IMR-90 (cell line): Measurements from ENCODE around the gene FAF1. TPM values are rescaled to one million over a fixed set of nuclear protein-coding genes. Genes with fewer than 3 reads are reported as not detected.

Experiments
- ATAC-seq: fragments of 200-7000 bp; cut with Tn5 transposase; 2 replicates; pipeline ENCODE4 v1.9.1; 2020; ENCODE audit warnings: low read depth, mild to moderate bottlenecking, moderate library complexity
- BruUV-seq: library from RNA; stranded (reverse); fragments of 400-500 nt; replicated peaks from 2 replicates; lab custom pipeline; 2021; lab: Mats Ljungman, UMichigan
- CTCF ChIA-PET: fragments of 300-600 bp; formaldehyde crosslinking; extraction: SDS; loops from one replicate; lab custom pipeline; 2021; ENCODE audit warnings: antibody characterized with exemption; lab: Yijun Ruan, JAX
- POLR2A ChIA-PET: fragments of 300-600 bp; sonication (Branson Sonifier 250); formaldehyde crosslinking; loops from one replicate; lab custom pipeline; 2022; ENCODE audit warnings: antibody characterized with exemption; ENCODE audit not compliant: unreplicated experiment; lab: Charles Lee
- DNase-seq: peaks from one replicate; pipeline ENCODE4 v3.0.0; 2013
- H2AFZ ChIP-seq: replicated peaks from 2 replicates; pipeline ENCODE3; 2013; ENCODE audit warnings: low read length, mild to moderate bottlenecking; ENCODE audit not compliant: poor library complexity
- H2AK5ac ChIP-seq: 2 replicates; pipeline ENCODE4 v1.6.1; 2013; ENCODE audit warnings: low read depth, low read length, inconsistent platforms
- H2AK9ac ChIP-seq: replicated peaks from 2 replicates; pipeline ENCODE3; 2013; ENCODE audit warnings: mild to moderate bottlenecking, low read depth, low read length, moderate library complexity; ENCODE audit not compliant: poor library complexity
- H2BK120ac ChIP-seq: 2 replicates; pipeline ENCODE4 v1.6.1; 2013; ENCODE audit warnings: low read depth, low read length, inconsistent platforms
- H2BK15ac ChIP-seq: 3 replicates; pipeline ENCODE4 v1.6.1; 2013; ENCODE audit warnings: low read depth, low read length, inconsistent platforms
- H2BK20ac ChIP-seq: 2 replicates; pipeline ENCODE4 v1.6.1; 2013; ENCODE audit warnings: low read depth, mild to moderate bottlenecking, inconsistent platforms, low read length, moderate library complexity
- H2BK5ac ChIP-seq: 2 replicates; pipeline ENCODE4 v1.6.1; 2013; ENCODE audit warnings: mild to moderate bottlenecking, low read depth, low read length, inconsistent platforms; ENCODE audit not compliant: poor library complexity, severe bottlenecking
- H3K14ac ChIP-seq: replicated peaks from 2 replicates; pipeline ENCODE4 v1.6.1; 2013; ENCODE audit warnings: low read depth, low read length, inconsistent platforms
- H3K18ac ChIP-seq: 2 replicates; pipeline ENCODE4 v1.6.1; 2013; ENCODE audit warnings: low read depth, low read length, control low read depth
- H3K23ac ChIP-seq: 2 replicates; pipeline ENCODE4 v1.6.1; 2013; ENCODE audit warnings: low read depth, low read length, inconsistent platforms
- H3K27ac ChIP-seq: 2 replicates; pipeline ENCODE4 v1.5.1; 2013; ENCODE audit warnings: mild to moderate bottlenecking, control low read depth, low read length; ENCODE audit not compliant: insufficient read depth
- H3K27me3 ChIP-seq: 2 replicates; pipeline ENCODE4 v1.6.1; 2013; ENCODE audit warnings: low read length; ENCODE audit not compliant: control insufficient read depth, insufficient read depth
- H3K36me3 ChIP-seq: 2 replicates; pipeline ENCODE4 v1.6.1; 2013; ENCODE audit warnings: low read length, mixed read lengths; ENCODE audit not compliant: control insufficient read depth, insufficient read depth
- H3K4ac ChIP-seq: 2 replicates; pipeline ENCODE4 v1.6.1; 2013; ENCODE audit warnings: low read depth, low read length, inconsistent platforms
- H3K4me1 ChIP-seq: 2 replicates; pipeline ENCODE4 v1.6.1; 2013; ENCODE audit warnings: low read length, mixed read lengths; ENCODE audit not compliant: control insufficient read depth, insufficient read depth
- H3K4me2 ChIP-seq: 2 replicates; pipeline ENCODE4 v1.6.1; 2013; ENCODE audit warnings: low read depth, mild to moderate bottlenecking, control low read depth, low read length, moderate library complexity
- H3K4me3 ChIP-seq: 2 replicates; pipeline ENCODE4 v1.5.1; 2013; ENCODE audit warnings: low read depth, mild to moderate bottlenecking, control low read depth, low read length, moderate library complexity; ENCODE audit not compliant: insufficient read depth
- H3K56ac ChIP-seq: 2 replicates; pipeline ENCODE4 v1.6.1; 2013; ENCODE audit warnings: low read length, inconsistent platforms; ENCODE audit not compliant: insufficient read depth; ENCODE audit errors: extremely low read depth
- H3K79me1 ChIP-seq, 2 experiments: 2 replicates each; pipeline ENCODE4 v1.6.1; 2013; ENCODE audit warnings: low read length in 2 of 2, inconsistent platforms in 1 of 2, low read depth in 1 of 2
- H3K9ac ChIP-seq: 2 replicates; pipeline ENCODE4 v1.6.1; 2013; ENCODE audit warnings: low read depth, low read length, control low read depth
- H3K9me1 ChIP-seq: 2 replicates; pipeline ENCODE4 v1.6.1; 2013; ENCODE audit warnings: low read length, inconsistent platforms; ENCODE audit not compliant: insufficient read depth
- H3K9me3 ChIP-seq: 2 replicates; pipeline ENCODE4 v1.6.1; 2013; ENCODE audit warnings: low read length; ENCODE audit not compliant: control insufficient read depth, insufficient read depth
- H4K20me1 ChIP-seq: 2 replicates; pipeline ENCODE4 v1.6.1; 2013; ENCODE audit warnings: low read length, inconsistent platforms; ENCODE audit not compliant: insufficient read depth
- H4K5ac ChIP-seq: 2 replicates; pipeline ENCODE4 v1.6.1; 2013; ENCODE audit warnings: mild to moderate bottlenecking, low read depth, low read length, control low read depth
- H4K8ac ChIP-seq, 2 experiments: 2 replicates each; pipeline ENCODE4 v1.6.1; 2013; ENCODE audit warnings: low read depth in 2 of 2, low read length in 2 of 2, control low read depth in 1 of 2, inconsistent platforms in 1 of 2
- H4K91ac ChIP-seq: 2 replicates; pipeline ENCODE4 v1.6.1; 2013; ENCODE audit warnings: low read depth, low read length, inconsistent platforms; ENCODE audit not compliant: insufficient read depth
- BHLHE40 ChIP-seq: fragments of 150-350 bp; IDR thresholded peaks from 2 replicates; pipeline ENCODE4 v1.6.1; 2016; ENCODE audit warnings: mild to moderate bottlenecking, low read depth, low read length
- MAFK ChIP-seq: IDR thresholded peaks from 2 replicates; pipeline ENCODE4 v1.6.1; 2012; ENCODE audit warnings: low read depth, low read length, improper control_type of control experiment
- RCOR1 ChIP-seq: IDR thresholded peaks from 2 replicates; pipeline ENCODE4 v1.6.1; 2012; ENCODE audit warnings: mild to moderate bottlenecking, low read length, improper control_type of control experiment; ENCODE audit not compliant: insufficient replicate concordance
- SMC3 ChIP-seq: fragments of 150-350 bp; IDR thresholded peaks from 2 replicates; pipeline ENCODE4 v1.6.1; 2016; ENCODE audit warnings: low read depth, mild to moderate bottlenecking, antibody characterized with exemption, low read length, moderate library complexity
- WGBS, 2 experiments: methylation state at CpG; one replicate each; pipeline versions ENCODE4 v1.1.5 to v1.1.7; 2013; ENCODE audit warnings: missing lambda C conversion rate in 2 of 2; ENCODE audit not compliant: insufficient read length in 1 of 2; ENCODE audit errors: extremely low coverage in 2 of 2; 5-methylcytosine and 5-hydroxymethylcytosine counted together
- dilution Hi-C: fragments of 300-500 bp; cut with HindIII; formaldehyde crosslinking; loops from one replicate; pipeline ENCODE4 v1.14.3; 2018; ENCODE audit warnings: low sequenced_read_pairs; ENCODE audit not compliant: unreplicated experiment
- in situ Hi-C: fragments of 300-500 bp; cut with MboI; formaldehyde crosslinking; loops from 3 replicates; pipeline ENCODE4 v1.14.3; 2019; ENCODE audit warnings: low sequenced_read_pairs, inconsistent platforms, mixed read lengths
- intact Hi-C: fragments of 100-400 bp; cut with micrococcal nuclease; formaldehyde crosslinking; loops from 2 replicates; pipeline ENCODE4 v1.10.0; 2022
- polyA plus RNA-seq, 3 experiments: library from polyadenylated mRNA; depleted of rRNA; stranded (reverse); fragments of >200 nt; gene quantifications; 2 replicates each; pipeline ENCODE4 v1.2.3, GENCODE V29; 2012; ENCODE audit warnings: low replicate concordance in 1 of 3
- total RNA-seq: library from RNA; depleted of rRNA; stranded (reverse); fragments of >200 nt; gene quantifications from 2 replicates; pipeline ENCODE4 v1.2.3, GENCODE V29; 2012
- TF ChIP-seq, protein P1 (sequence below): fragments of 150-350 bp; IDR thresholded peaks from 2 replicates; pipeline ENCODE4 v1.6.1; 2016; ENCODE audit warnings: low read depth, mild to moderate bottlenecking, low read length, moderate library complexity, borderline replicate concordance

Gene FAF1
- total and polyA plus RNA-seq, 2 of the 4 experiments (the other 2 are of a cell fraction): 18.8 to 72.9 TPM

DNA sequence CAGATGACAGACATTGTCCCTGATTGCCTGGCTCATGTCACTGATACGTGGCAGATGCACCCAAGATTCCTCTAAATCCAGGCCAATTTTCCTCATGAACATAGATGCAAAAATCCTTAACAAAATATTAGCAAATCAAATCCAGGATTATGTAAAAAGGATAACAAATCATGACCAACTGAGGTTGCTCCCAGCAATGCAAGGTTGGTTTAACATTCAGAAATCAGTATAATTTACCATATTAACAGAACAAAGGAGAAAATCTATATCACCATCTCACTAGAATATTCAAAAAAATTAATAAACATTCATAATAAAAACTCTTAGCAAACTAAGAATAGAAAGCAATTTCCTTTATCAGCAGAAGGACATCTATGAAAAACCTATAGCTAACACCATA, 39.7 kb downstream of the FAF1 start:
- H3K27ac ChIP-seq: no peak overlapping the region
- no peak overlapping the region for H3K23ac ChIP-seq
- H2BK5ac ChIP-seq: no peak overlapping the region
- H3K56ac ChIP-seq: no peak overlapping the region
- ChIA-PET CTCF (no interaction called here), POLR2A (no interaction called here)
- no CpG with 5 or more reads among the region's 1 CpG for WGBS, 2 experiments
- H4K5ac ChIP-seq: no peak overlapping the region
- no peak overlapping the region for H2BK120ac ChIP-seq
- ATAC-seq (no peak), DNase-seq (no peak)
- H2BK20ac ChIP-seq: no peak overlapping the region
- H3K27me3 ChIP-seq: no peaks in the 10 kb centered on the region
- in situ Hi-C loops: loop anchor here (10.0 kb wide), 2 partner anchors 274 to 374 kb away; no protein-coding TSS in a partner anchor
- no peak overlapping the region for H4K8ac ChIP-seq
- H2AK9ac ChIP-seq: no peak overlapping the region
- H3K9me3 ChIP-seq: peaks cover 2% of the 10 kb centered on the region; the same call in 1 of the 2 replicates
- no peaks in the 10 kb centered on the region for H3K9me1 ChIP-seq
- H3K79me1 ChIP-seq: peaks cover 15 to 16% of the 10 kb centered on the region in 2 experiments
- dilution Hi-C loops: no loop called here
- H3K4me2 ChIP-seq: no peak overlapping the region
- H3K4me3 ChIP-seq: no peak overlapping the region
- H3K18ac ChIP-seq: no peak overlapping the region
- no peak overlapping the region for H4K91ac ChIP-seq
- H2BK15ac ChIP-seq: no peak overlapping the region
- H3K36me3 ChIP-seq: no peaks in the 10 kb centered on the region
- no peak for TF ChIP-seq MAFK
- TF ChIP-seq BHLHE40: no peak
- TF ChIP-seq, protein P1, sequence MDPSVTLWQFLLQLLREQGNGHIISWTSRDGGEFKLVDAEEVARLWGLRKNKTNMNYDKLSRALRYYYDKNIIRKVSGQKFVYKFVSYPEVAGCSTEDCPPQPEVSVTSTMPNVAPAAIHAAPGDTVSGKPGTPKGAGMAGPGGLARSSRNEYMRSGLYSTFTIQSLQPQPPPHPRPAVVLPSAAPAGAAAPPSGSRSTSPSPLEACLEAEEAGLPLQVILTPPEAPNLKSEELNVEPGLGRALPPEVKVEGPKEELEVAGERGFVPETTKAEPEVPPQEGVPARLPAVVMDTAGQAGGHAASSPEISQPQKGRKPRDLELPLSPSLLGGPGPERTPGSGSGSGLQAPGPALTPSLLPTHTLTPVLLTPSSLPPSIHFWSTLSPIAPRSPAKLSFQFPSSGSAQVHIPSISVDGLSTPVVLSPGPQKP: no peak
- no peak for TF ChIP-seq SMC3
- no peak for TF ChIP-seq RCOR1
- intact Hi-C loops: no loop called here
- no peak overlapping the region for H2AFZ ChIP-seq
- no peaks in the 10 kb centered on the region for H3K4me1 ChIP-seq
- no peak overlapping the region for H3K4ac ChIP-seq
- peaks cover 3% of the 10 kb centered on the region for H4K20me1 ChIP-seq
- no peak overlapping the region for H2AK5ac ChIP-seq
- H3K9ac ChIP-seq: no peak overlapping the region
- no TSS peak for BruUV-seq
- H3K14ac ChIP-seq: no peak overlapping the region
